Measurements from ENCODE around the gene PKP3. TPM values are rescaled to one million over a fixed set of nuclear protein-coding genes. Genes with fewer than 3 reads are reported as not detected.
A peak's percentile ranks its signal among the peaks of the same experiment; 100 is the strongest.
"Not testable (repeated sequence)": the region's sequence is repeated elsewhere in the genome, so short reads cannot be mapped to it uniquely, and the experiment has no call there.

The PKP3 gene
- total RNA-seq, 1 experiment from 2014 or later = 284 TPM

DNA sequence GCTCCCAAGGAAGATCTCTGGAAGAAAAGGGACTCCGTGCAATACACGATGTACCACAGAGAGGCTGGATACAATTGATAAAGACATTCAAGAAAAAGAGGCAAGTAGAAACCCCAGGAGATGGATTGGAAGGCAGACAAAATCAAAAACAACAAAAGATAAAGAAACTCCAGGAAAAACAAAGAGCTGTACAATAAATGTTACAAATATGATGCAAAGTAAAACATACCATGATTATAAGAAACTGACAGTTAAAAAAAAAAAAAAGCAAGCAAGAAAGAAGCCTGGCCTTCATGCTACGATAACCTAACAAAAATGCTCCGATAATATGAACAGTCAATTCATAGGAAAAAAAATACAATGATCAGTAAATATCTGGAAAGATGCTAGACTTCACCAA, 31.3 kb downstream of the PKP3 start:
- no peak for DNase-seq (ENCODE audit: low spot score)

- no peak for DNase-seq (ENCODE audit: low spot score)
Measured at GRCh38 chr11:426851-427250, 32.8 kb downstream of the PKP3 start.

DNA sequence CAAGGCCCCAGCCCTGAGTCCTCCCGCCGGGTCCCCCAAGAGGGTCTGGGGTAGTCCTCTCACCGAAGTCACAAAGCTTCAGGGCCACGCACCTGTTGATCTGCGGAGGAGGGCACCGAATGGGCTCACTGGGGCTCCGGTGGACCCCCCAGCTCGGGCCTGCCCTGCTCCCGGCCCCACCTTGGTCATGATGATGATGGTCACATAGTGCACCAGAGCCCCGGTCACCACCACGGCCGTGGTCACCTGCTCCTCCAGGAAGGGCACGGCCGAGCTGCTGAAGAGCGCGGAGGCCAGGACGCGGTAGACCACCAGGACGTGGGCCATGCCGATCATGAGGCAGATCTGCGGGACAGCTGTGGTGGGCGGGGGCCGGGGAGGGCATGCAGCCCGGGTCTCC, 34.3 kb downstream of the PKP3 start:
- no peak for DNase-seq (ENCODE audit: low spot score)

DNA sequence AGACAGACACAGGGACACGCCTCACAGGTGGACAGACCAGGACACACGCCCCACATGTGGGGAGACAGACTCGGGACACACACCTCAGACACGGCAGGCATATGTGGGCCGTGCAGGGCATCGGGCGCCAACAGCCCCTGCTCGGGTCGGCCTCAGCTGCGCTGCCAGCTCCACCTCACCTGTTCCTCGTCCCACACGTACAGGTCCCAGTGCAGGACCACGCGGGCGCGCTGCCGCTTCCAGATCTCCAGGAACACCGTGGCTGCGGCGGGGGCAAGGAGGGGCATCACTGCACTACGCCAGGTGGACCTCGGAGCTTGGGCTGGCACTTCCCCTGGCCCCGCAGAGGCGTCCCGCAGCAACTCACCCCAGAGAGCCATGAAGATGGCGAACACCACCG, 35.4 kb downstream of the PKP3 start:
- DNase-seq (ENCODE audit: low spot score) = no peak

DNA sequence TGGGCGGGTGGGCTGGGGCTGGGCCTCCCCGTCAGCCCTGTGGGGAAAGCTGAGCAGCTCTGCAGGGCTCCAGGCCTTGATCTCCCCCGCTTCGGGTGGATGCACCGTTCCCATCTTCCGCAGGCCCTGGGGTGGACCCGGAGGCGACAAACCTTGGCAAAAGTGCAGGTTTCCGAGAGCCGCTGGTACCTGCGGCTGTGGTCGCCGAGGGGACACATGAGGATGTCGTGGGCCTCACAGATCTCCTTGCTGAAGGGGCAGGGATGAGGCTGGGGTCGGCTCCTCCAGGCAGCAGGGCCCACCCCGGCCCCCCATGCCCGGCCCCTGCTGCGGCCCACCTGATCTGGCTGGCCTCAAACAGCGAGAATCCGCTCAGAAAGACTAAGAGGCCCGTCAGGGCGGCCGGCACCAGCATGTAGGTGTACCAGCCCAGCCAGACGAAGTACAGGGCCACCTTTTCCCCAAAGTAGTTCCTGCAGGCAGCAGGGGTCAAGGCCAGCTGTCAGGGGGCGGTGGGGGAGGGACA, 36.0 kb downstream of the PKP3 start:
- no peak for DNase-seq (ENCODE audit: low spot score)

DNA sequence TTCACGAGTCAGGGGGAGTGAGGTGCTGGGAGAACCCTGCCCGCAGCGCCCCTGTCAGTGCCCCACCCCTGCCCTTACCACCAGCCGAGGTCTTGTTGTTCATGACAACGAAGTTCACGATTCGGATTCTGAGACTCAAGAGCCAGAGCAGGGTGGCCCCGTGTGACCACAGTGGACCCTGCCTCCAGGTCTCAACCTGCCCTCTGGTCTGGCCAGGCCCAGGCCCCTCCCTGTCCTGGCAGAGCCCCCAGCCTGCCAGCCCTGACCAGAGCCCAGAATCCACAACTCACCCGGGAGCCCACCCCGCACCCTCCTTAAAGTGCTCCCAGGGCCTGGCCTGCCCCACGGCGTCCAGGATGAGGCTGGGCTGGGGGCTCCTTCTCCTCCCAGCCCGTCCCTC, 37.9 kb downstream of the PKP3 start:
- DNase-seq (ENCODE audit: low spot score) = no peak

DNA sequence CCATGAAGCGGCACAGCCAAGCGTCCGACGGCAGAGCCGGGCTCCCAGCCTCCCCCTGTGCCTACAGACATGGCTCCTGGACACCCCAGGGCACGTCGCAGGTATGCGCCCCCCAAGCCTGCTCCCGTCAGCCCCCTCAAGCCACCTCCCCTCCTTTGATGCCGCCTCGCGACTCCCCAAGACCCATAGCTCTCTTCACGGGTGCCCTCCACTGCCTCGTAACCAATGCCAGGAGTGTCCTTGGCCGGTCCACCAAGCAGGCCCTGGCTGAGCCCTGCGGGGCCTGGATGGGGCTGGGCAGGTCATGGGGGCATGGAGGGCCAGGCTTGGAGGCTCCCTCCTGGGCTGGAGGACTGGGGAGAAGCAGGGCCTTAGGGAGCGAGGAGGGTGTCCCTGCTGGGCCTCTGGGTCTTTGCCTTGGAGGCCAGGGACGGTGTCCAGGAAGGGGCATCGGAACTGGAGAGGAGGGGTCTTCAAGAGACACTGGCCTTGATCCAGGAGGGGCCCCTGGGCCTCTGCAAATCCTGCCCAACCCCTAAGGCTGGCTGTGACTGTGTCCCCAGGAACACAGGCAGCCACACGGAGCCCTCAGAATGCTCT, 38.6 kb downstream of the PKP3 start:
- no peak for DNase-seq (ENCODE audit: low spot score)

GRCh38 chr11:433111-433510, 39.1 kb downstream of the PKP3 start:
- no peak for DNase-seq (ENCODE audit: low spot score)

DNA sequence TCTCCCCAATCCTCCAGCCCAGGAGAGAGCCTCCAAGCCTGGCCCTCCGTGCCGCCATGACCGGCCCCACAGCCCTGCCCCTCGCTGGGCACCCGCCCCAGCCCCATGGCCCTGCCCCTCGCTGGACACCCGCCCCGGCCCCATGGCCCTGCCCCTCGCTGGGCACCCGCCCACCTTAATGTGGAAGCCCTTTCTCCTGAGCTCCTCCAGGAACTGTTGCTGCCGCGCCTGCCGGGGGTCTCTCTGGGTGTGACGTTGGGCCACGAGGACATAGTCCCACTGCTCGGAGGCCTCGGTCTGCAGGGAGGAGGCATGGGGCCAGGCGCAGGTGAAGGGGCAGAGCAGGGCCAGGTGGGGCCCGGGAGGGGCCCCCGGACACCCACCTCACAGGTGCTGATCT, 39.6 kb downstream of the PKP3 start:
- no peak for DNase-seq (ENCODE audit: low spot score)

DNA sequence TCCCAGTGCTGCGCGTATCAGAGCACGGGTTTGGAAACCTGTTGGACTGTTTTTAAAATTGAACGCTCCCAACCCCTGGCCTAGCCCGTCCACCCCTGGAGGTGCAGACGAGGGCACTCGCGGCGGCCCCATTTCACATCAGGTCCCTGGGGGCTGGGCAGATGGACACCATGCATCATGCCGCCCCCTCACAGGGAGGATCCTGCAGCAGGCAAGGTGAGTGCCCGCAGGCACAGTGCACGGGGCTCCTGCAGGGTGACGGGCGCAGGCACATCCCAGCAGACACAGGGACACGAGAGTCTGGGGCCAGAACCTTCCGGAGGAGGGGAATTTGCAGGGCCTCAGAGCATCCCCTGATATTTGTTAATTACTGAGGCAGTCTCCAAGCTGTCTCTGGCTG, 40.5 kb downstream of the PKP3 start:
- no peak for DNase-seq (ENCODE audit: low spot score)

DNA sequence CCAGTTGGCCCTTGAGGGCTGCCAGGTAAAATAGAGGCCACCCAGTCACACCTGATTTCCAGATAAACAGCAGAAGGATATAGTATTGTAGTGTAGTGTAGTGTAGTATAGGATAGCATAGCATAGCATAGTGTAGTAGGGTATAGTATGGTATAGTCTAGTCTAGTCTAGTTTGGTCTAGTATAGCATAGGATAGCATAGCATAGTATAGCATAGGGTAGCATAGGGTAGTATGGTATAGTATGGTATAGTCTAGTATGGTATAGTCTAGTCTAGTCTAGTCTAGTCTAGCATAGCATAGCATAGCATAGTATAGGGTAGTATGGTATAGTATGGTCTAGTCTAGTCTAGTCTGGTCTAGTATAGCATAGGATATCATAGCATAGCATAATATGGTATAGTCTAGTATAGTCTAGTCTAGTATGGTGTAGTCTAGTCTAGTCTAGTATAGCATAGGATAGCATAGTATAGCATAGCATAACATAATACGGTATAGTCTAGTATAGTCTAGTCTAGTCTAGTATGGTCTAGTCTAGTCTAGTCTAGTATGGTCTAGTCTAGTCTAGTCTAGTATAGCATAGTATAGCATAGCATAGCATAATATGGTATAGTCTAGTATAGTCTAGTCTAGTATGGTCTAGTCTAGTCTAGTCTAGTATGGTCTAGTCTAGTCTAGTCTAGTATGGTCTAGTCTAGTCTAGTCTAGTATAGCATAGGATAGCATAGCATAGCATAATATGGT, 41.2 kb downstream of the PKP3 start:
- not testable (repeated sequence) for DNase-seq (ENCODE audit: low spot score)

DNA sequence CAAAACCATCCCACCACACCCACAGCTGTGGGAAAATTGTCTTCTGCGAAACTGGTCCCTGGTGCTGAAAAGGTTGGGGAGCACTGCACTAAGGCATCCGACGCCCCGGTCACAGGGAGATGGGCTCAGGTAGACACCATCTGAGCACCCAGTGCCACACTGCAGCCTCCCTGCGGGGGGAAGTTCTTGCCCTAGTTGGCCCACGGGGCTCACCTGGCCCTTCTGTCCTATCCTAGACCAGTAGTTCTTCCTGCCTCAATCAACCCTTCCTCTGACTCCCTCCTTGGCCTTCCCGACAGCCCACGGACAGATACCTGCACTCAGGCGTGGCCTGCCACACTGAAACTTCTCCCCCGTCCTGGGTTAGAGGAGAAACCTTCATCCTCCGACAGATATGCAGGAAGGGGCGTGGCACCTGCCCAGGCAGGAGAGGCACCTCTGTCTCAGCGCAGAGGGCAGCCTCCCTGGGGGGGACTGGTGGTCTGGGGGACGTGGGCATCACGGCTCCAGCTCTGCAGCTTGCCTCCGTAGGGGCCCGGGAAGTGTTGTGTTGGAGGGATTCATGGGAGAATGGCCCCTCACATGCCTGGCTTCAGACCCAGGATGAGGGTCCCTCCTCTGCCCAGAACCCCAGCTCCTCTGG, 43.3 kb downstream of the PKP3 start:
- no peak for DNase-seq (ENCODE audit: low spot score)

GRCh38 chr11:438101-438844, 44.3 kb downstream of the PKP3 start:
- DNase-seq (ENCODE audit: low spot score) = no peak

- no peak for DNase-seq (ENCODE audit: low spot score)
Measured at GRCh38 chr11:439315-440064, 45.5 kb downstream of the PKP3 start.

DNA sequence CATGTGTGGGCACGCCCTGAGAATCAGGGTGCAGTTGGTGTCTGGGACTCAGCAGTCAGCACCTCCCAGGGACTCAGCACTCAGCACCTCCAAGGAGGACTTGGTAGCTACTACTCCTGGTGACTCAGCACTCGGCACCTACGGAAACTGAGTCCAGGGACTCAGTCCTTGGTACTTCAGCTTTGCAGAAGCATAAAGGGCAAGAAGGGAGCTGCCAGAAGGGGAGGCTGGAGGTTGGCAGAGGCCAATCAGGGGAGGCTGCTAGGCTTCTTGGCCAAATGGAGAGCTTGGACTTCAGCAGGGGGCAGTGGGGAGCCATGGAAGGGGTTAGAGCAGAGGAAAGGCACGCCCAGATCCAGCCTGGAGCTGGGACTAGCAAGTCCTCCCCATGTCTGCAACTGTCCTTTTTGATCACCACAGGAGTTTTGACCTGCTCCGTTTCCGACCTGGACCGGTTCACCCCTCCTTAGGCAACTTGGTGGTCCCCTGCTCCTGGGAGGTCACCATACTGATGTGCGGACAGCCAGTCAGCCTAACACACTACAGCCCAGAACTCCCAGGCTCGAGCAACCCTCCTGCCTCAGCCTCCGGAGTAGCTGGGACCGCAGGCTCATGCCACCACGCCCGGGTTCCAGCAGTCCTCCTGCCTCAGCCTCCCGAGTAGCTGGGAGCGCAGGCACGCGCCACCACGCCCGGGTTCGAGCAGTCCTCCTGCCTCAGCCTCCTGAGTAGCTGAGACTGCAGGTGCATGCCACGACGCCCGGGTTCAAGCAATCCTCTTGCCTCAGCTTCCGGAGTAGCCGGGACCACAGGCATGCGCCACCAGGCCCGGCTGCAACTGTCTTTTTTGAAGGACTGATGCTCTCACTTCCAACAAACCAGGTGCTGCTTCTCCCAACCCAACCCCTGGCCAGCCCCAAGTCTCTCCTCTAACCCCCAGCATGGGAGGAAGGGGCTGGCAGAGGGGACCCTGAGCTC, 46.3 kb downstream of the PKP3 start:
- DNase-seq (ENCODE audit: low spot score) = no peak

DNA sequence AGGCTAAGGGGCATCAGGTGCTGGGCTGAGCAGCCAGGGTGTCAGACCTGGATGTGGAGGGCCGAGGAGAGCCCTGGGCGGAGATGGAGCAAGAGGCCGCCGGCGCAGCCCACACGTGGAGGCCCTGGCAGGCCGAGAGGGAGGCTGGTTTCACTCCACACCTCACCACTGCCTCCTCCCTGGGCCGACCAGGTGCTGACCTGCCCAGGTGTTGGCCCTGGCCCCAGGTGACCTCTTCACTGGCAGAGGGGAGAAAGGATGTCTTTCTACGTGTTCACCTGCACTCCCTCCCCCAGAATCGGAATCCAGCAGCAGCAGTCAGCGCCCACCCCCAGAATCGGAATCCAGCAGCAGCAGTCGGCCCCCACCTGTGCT, 47.0 kb downstream of the PKP3 start:
- peak; percentile 25 for DNase-seq (ENCODE audit: low spot score)

DNA sequence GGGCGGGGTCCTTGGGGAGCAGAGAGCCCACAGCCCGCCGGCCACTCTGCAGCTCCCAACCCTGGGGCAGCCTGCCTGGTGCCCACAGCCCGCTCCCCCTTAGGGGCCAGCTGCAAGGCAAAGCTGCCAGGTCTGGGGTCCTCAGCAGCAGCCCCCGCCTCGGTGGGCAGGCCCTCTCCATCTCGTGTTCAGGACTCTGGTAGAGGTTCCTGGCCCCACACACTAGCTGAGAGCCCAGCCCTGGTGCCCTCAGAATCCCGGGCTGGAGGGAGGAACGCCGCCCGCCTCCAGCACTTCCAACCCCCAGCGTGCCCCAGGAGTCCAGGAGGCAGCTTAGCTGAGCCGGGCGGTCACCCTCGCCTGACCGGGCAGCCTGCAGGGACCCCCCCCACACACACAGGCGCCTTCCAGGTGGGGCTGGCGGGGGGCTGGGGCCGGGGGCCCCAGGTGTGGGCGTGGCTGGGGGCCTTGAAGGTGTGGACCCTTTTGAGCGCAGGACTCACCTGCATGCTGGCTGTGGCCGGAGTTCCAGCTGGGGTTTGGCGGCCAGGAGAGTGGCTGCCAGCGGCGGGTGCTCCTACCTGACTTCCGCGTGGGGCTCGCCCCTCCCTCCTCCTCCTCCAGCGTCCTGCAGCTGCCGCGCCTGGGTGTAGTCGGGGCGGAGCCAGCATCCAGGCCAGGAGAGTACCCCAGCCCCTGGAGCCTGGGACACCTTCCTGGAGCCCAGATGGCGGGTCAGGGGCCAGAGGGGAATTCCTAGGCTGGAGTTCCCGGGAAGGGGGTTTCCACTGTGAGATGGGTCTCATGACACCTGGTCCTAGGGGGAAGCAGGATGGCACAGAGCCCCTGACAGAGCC, 47.6 kb downstream of the PKP3 start, which contains the start of gene ANO9:
Gene ANO9, minus strand, starts transcription at position 594 of the 857 bp plus-strand sequence. Its CDS starts 85 bp downstream, at position 509.
- DNase-seq (ENCODE audit: low spot score) = peak; percentile 80

GRCh38 chr11:442611-443081, 48.6 kb downstream of the PKP3 start:
- DNase-seq (ENCODE audit: low spot score) = no peak
